GM23338 (cell line): ENCODE measurements around the gene DESI2.

Source experiments
- CREB1 ChIP-seq: fragments of 250-450 bp; sonication (Bioruptor Pico); IDR thresholded peaks from 2 replicates; pipeline ENCODE4 v1.5.0; 2020; ENCODE audit warnings: low read depth, mild to moderate bottlenecking, moderate library complexity
- ETS1 ChIP-seq: IDR thresholded peaks from 2 replicates; pipeline ENCODE4 v1.6.1; 2016; ENCODE audit warnings: antibody characterized with exemption
- EZH2 ChIP-seq: fragments of 200-600 bp; sonication (generic); IDR thresholded peaks from one replicate; pipeline ENCODE4 v1.8.0; 2017; ENCODE audit warnings: antibody characterized with exemption, mild to moderate bottlenecking, low read depth; ENCODE audit not compliant: unreplicated experiment
- EZH2phosphoT487 ChIP-seq: fragments of 200-600 bp; sonication (generic); IDR thresholded peaks from one replicate; pipeline ENCODE4 v1.8.1; 2018; ENCODE audit warnings: antibody characterized with exemption; ENCODE audit not compliant: unreplicated experiment
- JUNB ChIP-seq: IDR thresholded peaks from one replicate; pipeline ENCODE4 v1.6.1; 2016; ENCODE audit warnings: antibody characterized with exemption; ENCODE audit not compliant: unreplicated experiment
- POLR2AphosphoS5 ChIP-seq: IDR thresholded peaks from 2 replicates; pipeline ENCODE4 v1.6.1; 2016; ENCODE audit warnings: antibody characterized with exemption, low read depth
- STAT1 ChIP-seq: IDR thresholded peaks from one replicate; pipeline ENCODE4 v1.6.1; 2016; ENCODE audit warnings: antibody characterized with exemption; ENCODE audit not compliant: unreplicated experiment
- ZNF114 ChIP-seq: fragments of 250-450 bp; sonication (Bioruptor Pico); IDR thresholded peaks from 2 replicates; pipeline ENCODE4 v1.5.0; 2020; ENCODE audit warnings: mild to moderate bottlenecking, moderate library complexity
- ZNF331 ChIP-seq: fragments of 250-450 bp; sonication (Bioruptor Pico); IDR thresholded peaks from 2 replicates; pipeline ENCODE4 v1.5.0; 2020; ENCODE audit warnings: low read depth, mild to moderate bottlenecking, moderate library complexity
- TF ChIP-seq, protein P1 (sequence below), 2 experiments: fragments of 200-600 bp in 1 of 2; sonication (generic) in 1 of 2; conservative IDR thresholded peaks; 2 replicates each; pipeline versions ENCODE4 v1.5.1 to v1.6.1; 2016 to 2017; ENCODE audit warnings: antibody characterized with exemption in 2 of 2, low read depth in 2 of 2, mild to moderate bottlenecking in 2 of 2, moderate library complexity in 1 of 2
- TF ChIP-seq, protein P2 (sequence below): IDR thresholded peaks from one replicate; pipeline ENCODE4 v1.6.1; 2018; ENCODE audit warnings: antibody characterized with exemption; ENCODE audit not compliant: unreplicated experiment

DNA sequence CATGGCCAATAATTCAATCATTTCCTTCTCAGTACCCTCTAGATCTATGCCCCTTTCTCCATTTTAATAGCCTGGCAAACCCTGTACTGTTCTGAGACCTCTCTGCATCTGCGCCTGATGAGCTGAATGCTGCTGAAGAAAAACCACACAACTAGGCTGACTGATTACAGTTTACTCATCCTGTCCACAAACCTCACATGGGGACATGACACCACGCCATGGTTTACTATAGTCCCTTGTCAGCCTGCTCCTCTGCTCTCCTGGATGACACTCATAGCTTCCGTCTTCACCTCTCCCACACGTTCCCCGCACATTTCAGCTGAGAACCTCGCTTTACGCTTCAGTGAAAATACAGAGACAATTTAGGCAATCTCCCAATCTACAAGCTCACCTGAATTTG, 59.7 kb downstream of the DESI2 start:
- TF ChIP-seq, protein P1, sequence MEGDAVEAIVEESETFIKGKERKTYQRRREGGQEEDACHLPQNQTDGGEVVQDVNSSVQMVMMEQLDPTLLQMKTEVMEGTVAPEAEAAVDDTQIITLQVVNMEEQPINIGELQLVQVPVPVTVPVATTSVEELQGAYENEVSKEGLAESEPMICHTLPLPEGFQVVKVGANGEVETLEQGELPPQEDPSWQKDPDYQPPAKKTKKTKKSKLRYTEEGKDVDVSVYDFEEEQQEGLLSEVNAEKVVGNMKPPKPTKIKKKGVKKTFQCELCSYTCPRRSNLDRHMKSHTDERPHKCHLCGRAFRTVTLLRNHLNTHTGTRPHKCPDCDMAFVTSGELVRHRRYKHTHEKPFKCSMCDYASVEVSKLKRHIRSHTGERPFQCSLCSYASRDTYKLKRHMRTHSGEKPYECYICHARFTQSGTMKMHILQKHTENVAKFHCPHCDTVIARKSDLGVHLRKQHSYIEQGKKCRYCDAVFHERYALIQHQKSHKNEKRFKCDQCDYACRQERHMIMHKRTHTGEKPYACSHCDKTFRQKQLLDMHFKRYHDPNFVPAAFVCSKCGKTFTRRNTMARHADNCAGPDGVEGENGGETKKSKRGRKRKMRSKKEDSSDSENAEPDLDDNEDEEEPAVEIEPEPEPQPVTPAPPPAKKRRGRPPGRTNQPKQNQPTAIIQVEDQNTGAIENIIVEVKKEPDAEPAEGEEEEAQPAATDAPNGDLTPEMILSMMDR (conservative IDR thresholded peaks at IDR 0.05; ENCODE audit: low read depth in 2 of 2), result no peak
- TF ChIP-seq POLR2AphosphoS5 (no peak), CREB1 (CRISPR knock-in tag) (no peak), STAT1 (no peak), EZH2phosphoT487 (no peak), EZH2 (no peak), JUNB (no peak), ZNF331 (CRISPR knock-in tag) (no peak), ZNF114 (CRISPR knock-in tag) (no peak), ETS1 (no peak)
- TF ChIP-seq, protein P2, sequence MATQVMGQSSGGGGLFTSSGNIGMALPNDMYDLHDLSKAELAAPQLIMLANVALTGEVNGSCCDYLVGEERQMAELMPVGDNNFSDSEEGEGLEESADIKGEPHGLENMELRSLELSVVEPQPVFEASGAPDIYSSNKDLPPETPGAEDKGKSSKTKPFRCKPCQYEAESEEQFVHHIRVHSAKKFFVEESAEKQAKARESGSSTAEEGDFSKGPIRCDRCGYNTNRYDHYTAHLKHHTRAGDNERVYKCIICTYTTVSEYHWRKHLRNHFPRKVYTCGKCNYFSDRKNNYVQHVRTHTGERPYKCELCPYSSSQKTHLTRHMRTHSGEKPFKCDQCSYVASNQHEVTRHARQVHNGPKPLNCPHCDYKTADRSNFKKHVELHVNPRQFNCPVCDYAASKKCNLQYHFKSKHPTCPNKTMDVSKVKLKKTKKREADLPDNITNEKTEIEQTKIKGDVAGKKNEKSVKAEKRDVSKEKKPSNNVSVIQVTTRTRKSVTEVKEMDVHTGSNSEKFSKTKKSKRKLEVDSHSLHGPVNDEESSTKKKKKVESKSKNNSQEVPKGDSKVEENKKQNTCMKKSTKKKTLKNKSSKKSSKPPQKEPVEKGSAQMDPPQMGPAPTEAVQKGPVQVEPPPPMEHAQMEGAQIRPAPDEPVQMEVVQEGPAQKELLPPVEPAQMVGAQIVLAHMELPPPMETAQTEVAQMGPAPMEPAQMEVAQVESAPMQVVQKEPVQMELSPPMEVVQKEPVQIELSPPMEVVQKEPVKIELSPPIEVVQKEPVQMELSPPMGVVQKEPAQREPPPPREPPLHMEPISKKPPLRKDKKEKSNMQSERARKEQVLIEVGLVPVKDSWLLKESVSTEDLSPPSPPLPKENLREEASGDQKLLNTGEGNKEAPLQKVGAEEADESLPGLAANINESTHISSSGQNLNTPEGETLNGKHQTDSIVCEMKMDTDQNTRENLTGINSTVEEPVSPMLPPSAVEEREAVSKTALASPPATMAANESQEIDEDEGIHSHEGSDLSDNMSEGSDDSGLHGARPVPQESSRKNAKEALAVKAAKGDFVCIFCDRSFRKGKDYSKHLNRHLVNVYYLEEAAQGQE, result no peak
